NCI-H2196 (cell line): ENCODE results near the gene ANP32A.

ENCODE experiments used
- DNase-seq: peaks from one replicate; lab custom pipeline; 2025; ENCODE audit not compliant: unreplicated experiment; lab: John Stamatoyannopoulos, UW

ANP32A gene

GRCh38 chr15:68821190-68821840 lies 620 bp upstream of the ANP32A start:
- DNase-seq = no peak

DNA sequence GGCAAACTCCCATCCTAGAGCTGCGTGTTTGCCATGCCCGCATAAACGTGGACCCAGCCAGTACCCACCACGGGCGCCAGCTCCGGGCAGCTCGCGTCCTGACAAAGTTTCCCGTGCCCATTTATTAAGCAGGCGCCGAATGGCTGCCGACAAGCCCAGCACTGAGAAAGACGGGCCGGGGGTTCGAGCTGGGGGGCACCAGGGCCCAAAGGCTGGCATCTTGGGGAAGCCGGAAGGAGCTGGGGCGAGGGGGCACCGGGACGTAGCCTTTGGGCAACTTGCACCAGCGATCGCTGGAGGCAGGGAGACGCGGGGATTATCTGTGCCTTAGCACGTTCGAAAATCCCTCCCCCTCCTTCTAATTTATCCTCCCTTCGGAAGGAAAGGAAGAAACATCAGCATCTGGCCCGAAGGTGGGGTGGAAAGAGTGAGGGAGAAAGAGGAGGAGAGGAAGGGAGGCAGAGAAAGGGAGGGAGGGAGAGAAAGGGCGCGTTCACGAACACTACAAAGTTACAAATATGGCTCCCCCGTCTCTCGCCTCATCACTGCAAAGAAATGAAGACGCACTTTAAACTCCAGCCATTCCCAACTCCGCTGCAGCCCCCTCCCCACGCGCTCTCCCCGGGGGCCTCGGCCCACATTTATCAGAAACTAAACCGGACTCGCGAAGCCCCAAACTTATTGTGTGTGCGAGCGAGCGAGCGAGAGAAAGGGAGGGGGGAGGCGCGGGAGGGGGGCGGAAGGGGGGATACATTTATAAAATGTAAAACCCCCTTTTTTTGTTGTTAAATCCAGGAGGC lies 1.0 kb downstream of the ANP32A start:
- no peak for DNase-seq

DNA sequence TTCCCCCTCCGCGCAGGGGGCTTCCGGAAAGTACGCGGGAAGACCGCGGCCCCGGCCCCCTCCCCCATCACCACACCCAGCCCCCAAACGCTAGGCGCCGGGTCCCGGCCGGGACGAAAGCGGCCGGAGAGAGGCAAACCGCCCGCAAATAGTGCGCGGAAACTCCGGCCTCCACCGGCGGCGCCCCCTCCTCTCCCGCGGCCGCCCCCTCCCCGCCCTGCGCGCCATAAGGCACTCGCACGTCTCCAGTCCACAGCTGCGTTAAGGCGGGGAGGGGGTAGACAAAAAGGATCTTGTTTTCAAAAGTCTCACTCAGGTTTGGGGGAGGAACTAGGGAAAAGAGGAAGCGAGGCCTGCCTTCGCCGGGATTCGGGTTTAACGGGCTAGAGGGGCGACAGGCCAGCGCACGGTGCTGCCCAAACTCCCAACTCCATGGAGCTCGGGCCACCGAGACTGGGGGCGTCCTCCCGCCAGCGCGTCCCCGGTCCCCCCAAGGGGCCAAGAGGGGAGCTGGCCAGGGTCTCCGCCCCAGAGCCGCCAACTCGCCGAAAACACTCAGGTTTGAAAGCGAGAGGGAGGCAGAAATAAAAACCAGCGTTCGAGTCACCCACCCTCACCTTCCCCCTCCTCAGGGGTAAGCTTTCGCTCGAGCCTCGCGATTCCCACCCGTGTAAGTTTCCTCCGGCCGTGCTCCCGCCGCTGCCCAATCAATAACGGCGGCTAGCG lies 1.8 kb downstream of the ANP32A start:
- no peak for DNase-seq

- peak; percentile 37 for DNase-seq
Observed at GRCh38 chr15:68818066-68818768, 2.5 kb downstream of the ANP32A start.

- DNase-seq = peak; percentile 23
Observed at GRCh38 chr15:68817304-68818065, 3.2 kb downstream of the ANP32A start.

DNA sequence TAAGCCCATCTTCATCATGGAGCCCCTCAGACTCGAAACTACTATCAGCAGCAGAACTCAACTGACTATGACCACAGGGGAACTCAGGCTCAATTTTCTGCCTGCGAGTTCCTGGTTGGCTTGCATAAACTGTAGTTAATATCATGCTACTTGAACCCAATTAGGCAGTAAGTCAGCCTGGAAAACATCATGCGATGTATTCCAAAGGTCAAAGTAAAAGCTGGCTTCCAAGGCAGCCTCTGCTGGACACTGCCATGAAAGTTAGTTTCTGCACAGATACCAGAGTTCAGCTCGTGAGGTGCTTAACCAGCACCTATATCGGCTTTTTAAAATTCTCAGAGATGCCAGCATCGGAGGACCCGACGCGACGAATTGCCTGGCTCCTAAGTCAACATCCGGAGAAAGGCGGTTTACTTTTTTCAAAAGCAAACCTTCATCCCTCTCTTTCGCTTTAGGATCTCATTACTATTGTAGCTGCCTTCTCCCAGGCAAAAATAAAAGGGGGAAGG lies 3.8 kb downstream of the ANP32A start:
- DNase-seq = no peak

- no peak for DNase-seq
Observed at GRCh38 chr15:68816158-68816557, 4.5 kb downstream of the ANP32A start.

DNA sequence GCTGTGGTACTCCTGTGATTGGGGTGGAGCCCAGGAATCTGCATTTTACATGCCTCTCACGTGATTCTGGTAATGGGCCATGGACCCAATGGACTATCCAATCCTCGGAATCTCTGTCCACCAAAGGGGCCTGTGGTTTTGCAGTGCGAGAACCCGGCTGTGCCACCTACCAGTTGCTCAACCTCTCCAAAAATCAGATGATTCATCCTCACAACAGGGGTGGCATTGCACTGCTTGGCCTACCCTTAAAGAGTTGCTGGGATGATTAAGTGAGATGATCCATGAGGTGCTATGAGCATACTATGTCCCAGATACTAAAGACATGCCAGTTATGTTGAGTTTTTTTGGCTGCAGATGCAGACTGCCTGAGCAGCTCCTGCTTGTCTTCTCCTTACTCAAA lies 5.1 kb downstream of the ANP32A start:
- no peak for DNase-seq

- no peak for DNase-seq
Observed at GRCh38 chr15:68814596-68814995, 6.1 kb downstream of the ANP32A start.

DNA sequence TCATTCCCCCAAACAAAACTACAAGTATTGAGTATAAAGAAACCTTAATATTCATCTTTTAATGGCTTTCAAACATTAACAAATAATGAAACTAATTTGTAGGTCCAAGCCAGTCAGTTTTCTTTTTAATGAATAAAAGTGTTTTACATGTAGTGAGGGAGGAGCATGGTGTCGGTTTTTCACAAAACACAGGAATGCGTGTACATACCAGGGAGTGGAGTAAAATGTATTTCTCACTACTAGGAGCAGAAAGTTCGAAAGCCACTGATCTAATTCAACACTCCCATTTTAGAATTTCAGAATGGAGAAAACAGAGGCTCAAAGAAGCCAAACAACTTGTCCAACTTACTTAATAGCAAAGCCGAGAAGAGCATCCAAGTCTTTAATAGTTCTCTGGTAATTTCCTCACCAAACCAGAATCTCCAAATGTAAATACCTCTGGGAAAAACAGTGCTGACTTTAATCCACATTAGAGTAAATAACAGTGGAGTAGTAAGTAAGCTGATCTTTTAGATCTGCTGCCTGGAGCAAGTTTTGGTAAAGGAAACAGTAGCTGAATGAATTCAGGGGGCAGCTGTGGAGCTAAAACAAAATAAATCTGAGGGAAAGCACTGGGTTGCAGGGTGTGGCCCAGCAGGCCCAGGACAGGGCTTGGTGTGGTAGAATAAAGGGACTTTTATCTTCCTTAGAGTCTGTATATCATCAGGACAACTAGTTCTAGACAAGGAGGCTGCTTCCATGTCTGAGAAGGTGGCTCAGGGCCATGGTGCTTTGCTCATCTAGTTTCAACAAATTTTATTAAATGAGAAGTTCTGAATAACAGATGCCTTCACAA lies 7.9 kb downstream of the ANP32A start:
- no peak for DNase-seq

GRCh38 chr15:68812069-68812468 lies 8.6 kb downstream of the ANP32A start:
- no peak for DNase-seq

GRCh38 chr15:68809517-68809916 lies 11.2 kb downstream of the ANP32A start:
- no peak for DNase-seq

- no peak for DNase-seq
Observed at GRCh38 chr15:68808770-68809169, 11.9 kb downstream of the ANP32A start.

- no peak for DNase-seq
Observed at GRCh38 chr15:68808091-68808490, 12.6 kb downstream of the ANP32A start.

DNA sequence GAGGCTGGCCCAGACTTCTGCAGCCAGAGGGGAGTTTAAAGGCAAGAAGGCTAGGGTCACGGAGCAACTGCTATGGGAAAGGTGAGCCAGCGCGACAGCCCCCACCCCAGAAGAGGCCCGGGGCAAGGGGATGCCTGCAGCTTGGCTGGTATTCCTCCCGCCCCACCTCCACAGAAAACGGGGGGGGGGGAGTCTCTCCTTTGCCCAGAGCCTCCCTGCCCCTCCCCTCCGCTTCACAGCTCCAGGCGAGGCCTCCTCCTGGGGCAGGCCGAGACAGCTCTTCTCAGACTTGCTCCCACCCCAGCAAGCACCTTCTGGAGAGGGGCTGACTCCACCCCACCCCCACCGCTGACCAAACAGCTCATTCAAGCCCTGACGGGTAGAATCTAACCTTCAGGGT lies 13.4 kb downstream of the ANP32A start:
- no peak for DNase-seq

DNA sequence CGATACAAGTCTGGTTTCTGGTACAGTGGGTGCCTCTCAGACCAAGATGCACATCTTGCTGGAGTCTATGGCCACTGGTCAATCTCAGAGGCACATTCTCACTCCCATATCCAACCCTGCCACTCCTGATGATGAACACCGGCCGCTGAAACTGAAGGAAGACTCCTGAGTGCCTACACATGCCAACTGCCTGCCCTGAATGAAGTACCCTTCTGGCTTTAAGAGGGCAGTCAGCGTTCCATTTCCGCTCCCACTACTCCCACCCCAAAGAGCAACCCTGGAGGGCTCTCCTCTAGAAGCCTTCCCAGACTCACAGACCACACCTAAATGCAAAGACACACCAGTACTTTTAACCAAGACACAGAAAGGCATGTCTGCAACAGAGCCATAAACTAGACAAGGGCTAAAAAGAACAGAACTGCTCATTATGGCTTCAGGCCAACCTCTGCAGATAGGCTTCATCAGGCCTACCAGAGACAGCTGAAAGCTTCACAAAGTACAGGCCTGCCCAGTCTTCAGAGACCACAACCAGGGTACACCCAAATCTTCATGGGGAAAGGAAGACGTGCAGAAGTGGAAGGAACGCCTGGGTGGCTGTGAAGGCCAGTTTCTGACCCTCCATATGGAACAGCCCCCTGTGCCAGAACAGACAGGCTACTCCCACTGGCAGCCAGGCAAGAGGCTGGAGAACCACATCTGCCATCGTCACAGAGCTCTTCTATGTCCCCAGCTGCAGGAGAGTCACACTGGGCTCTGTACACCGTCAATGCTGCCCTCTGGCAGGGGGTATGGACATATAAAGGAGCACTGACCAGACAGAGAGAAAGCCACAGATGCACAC lies 14.3 kb downstream of the ANP32A start:
- DNase-seq = no peak

GRCh38 chr15:68802373-68802772 lies 18.3 kb downstream of the ANP32A start:
- no peak for DNase-seq

DNA sequence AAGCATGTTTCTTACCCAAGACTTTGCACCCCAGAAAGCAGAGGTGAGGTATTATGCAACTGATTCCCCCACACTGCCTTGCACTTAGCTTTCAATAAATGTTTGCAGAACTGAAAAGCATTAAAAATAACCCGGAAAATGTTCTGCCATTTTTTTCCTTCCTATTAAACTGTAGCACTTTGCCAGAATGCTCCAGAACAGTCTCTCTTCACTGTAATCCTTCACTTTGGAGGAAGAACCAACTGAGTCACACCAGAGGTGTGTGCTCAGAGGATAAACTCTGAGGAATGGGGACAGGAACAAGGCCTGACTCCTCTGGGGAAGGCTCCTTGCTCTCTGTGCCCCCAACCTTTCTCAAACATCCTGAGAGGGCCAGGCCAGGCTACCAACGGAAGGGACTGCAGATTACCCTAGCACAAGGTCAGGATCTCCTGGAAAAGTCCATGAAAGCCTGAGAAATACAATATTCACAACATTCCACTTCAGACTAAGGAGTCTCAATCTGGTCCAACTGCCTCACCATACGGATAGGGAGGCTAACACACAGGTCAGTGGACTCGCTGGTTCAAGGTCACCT lies 19.0 kb downstream of the ANP32A start:
- DNase-seq = no peak
